OCI-LY7 (cell line): ENCODE data around the gene KIF1B.

ENCODE experiments used
- EZH2phosphoT487 ChIP-seq: fragments of 200-600 bp; sonication (generic); IDR thresholded peaks from 2 replicates; pipeline ENCODE4 v1.6.1; 2018; ENCODE audit warnings: low read depth, borderline replicate concordance, mild to moderate bottlenecking, mixed run types, antibody characterized with exemption, low read length, moderate library complexity, mixed read lengths
- TF ChIP-seq, protein P1 (sequence below): fragments of 200-600 bp; sonication (generic); conservative IDR thresholded peaks from 2 replicates; pipeline ENCODE4 v1.5.1; 2014; ENCODE audit warnings: mild to moderate bottlenecking, antibody characterized with exemption, low read length, moderate library complexity, mixed read lengths

DNA sequence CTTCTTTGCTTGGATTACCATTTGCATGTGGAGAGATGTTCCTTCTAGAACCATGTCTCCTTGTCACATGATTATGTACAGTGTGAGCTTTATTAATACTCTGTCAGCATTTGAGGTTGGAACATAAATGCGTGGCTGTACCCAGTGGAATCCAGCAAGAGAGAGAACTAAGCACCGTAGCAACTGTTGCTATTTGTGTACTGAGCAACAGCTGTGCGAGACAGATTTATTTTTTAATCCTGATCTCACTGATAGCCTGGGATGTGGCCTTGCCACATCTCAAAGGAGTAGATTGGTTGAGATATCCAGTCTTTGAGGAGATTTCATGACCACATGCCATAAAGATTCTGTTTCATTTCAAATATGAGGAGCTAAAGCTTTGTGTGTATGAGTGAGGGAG lies 43.4 kb downstream of the KIF1B start:
- no peak for TF ChIP-seq EZH2phosphoT487
- TF ChIP-seq, protein P1, sequence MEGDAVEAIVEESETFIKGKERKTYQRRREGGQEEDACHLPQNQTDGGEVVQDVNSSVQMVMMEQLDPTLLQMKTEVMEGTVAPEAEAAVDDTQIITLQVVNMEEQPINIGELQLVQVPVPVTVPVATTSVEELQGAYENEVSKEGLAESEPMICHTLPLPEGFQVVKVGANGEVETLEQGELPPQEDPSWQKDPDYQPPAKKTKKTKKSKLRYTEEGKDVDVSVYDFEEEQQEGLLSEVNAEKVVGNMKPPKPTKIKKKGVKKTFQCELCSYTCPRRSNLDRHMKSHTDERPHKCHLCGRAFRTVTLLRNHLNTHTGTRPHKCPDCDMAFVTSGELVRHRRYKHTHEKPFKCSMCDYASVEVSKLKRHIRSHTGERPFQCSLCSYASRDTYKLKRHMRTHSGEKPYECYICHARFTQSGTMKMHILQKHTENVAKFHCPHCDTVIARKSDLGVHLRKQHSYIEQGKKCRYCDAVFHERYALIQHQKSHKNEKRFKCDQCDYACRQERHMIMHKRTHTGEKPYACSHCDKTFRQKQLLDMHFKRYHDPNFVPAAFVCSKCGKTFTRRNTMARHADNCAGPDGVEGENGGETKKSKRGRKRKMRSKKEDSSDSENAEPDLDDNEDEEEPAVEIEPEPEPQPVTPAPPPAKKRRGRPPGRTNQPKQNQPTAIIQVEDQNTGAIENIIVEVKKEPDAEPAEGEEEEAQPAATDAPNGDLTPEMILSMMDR = no peak
